Astrocyte of the spinal cord (primary cell): ENCODE data around the gene ARNT2.

Experiments
- DNase-seq: peaks from one replicate; pipeline ENCODE4 v3.0.0; 2011; ENCODE audit warnings: low read depth, low spot score
- H3K4me3 ChIP-seq: 2 replicates; pipeline ENCODE4 v1.5.1; 2011; ENCODE audit warnings: low read depth, mild to moderate bottlenecking, low read length, moderate library complexity
- in situ Hi-C: cut with HindIII; loops from 2 replicates; pipeline ENCODE4 v1.10.0; 2017; ENCODE audit warnings: low sequenced_read_pairs
- TF ChIP-seq, protein P1 (sequence below): IDR thresholded peaks from 2 replicates; pipeline ENCODE4 v1.5.1; 2012; ENCODE audit warnings: low read depth, mild to moderate bottlenecking, low read length, inconsistent platforms

ARNT2 gene

GRCh38 chr15:80404057-80404760 is at the start of gene ARNT2:
TSS of gene ARNT2 (plus strand) at chr15:80404382. CDS start at chr15:80404516, 134 bp downstream.
- in situ Hi-C loops: no loop called here
- H3K4me3 ChIP-seq: peak within 1 kb of the TSS; percentile 55
- TF ChIP-seq, protein P1, sequence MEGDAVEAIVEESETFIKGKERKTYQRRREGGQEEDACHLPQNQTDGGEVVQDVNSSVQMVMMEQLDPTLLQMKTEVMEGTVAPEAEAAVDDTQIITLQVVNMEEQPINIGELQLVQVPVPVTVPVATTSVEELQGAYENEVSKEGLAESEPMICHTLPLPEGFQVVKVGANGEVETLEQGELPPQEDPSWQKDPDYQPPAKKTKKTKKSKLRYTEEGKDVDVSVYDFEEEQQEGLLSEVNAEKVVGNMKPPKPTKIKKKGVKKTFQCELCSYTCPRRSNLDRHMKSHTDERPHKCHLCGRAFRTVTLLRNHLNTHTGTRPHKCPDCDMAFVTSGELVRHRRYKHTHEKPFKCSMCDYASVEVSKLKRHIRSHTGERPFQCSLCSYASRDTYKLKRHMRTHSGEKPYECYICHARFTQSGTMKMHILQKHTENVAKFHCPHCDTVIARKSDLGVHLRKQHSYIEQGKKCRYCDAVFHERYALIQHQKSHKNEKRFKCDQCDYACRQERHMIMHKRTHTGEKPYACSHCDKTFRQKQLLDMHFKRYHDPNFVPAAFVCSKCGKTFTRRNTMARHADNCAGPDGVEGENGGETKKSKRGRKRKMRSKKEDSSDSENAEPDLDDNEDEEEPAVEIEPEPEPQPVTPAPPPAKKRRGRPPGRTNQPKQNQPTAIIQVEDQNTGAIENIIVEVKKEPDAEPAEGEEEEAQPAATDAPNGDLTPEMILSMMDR: no peak
- peak; percentile 36 for DNase-seq

GRCh38 chr15:80367094-80367493 is 37.1 kb upstream of the ARNT2 start:
- TF ChIP-seq, protein P1: no peak
- no peak overlapping the region for H3K4me3 ChIP-seq
- DNase-seq: no peak
- in situ Hi-C loops: no loop called here

- DNase-seq: peak; percentile 8
- H3K4me3 ChIP-seq: no peak overlapping the region
- TF ChIP-seq, protein P1: no peak
- in situ Hi-C loops: no loop called here
Observed at GRCh38 chr15:80367661-80368060, 36.5 kb upstream of the ARNT2 start.

GRCh38 chr15:80371924-80372323 is 32.3 kb upstream of the ARNT2 start:
- TF ChIP-seq, protein P1: no peak
- in situ Hi-C loops: no loop called here
- no peak for DNase-seq
- no peak overlapping the region for H3K4me3 ChIP-seq

DNA sequence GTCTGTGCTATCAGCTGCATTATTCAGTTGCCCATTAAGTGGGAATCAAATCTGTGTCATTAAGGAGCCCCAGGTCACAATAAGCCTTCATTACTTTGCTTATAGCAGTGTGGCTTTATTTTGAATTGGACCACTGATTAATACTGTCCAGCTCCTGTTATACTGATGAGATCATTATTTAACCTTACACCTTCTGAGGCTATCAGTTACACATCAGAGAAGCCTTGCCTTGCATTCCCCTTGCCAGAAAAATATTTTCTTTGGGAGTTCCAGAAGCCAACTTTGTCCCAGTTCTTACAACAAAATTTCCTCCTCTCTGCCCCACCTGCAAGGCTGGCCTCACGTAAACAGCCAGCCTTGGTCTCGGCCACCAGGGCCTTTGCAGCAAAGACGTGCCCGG is 29.7 kb upstream of the ARNT2 start:
- H3K4me3 ChIP-seq: no peak overlapping the region
- DNase-seq: no peak
- TF ChIP-seq, protein P1: no peak
- in situ Hi-C loops: no loop called here

- TF ChIP-seq, protein P1: no peak
- no peak overlapping the region for H3K4me3 ChIP-seq
- in situ Hi-C loops: no loop called here
- DNase-seq: no peak
Observed at GRCh38 chr15:80375968-80376891, 28.0 kb upstream of the ARNT2 start.
